ENCODE results near the gene ZBTB6.
A peak's percentile ranks its signal among the peaks of the same experiment; 100 is the strongest.
"Not testable (repeated sequence)": the region's sequence is repeated elsewhere in the genome, so short reads cannot be mapped to it uniquely, and the experiment has no call there.

Gene ZBTB6

DNA sequence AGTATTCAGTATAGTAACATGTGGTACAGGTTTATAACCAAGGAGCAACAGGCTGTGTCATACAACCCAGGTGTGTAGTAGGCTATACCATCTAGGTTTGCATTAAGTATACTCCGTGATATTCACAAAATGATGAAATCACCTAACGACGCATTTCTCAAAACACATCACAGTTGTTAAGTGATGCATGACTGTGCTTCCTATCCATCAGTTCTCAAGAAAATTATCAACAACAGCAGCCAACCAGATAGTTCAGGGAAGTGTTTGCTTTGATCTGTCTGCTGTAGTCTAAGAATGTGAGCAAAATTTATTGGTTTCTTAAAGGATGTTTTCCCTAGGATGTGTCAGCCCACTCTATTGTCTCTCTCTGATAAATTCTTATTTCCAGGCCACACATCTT lies 10.8 kb upstream of the ZBTB6 start:
- DNase-seq = no peak

DNA sequence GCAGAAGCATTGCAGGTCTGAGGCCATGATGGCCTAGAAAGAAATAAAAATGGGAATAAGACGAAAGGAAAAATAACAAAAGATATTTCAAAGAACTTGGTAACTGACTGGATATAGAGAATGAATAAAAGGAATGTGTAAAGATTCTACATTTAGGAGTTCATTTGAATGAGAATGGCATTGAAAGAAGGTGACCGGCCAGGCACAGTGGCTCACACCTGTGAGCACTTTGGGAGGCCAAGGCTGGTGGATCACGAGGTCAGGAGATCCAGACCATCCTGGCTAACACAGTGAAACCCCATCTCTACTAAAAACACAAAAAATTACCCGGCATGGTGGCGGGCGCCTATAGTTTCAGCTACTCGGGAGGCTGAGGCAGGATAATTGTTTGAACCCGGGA lies 9.6 kb upstream of the ZBTB6 start:
- DNase-seq = no peak

DNA sequence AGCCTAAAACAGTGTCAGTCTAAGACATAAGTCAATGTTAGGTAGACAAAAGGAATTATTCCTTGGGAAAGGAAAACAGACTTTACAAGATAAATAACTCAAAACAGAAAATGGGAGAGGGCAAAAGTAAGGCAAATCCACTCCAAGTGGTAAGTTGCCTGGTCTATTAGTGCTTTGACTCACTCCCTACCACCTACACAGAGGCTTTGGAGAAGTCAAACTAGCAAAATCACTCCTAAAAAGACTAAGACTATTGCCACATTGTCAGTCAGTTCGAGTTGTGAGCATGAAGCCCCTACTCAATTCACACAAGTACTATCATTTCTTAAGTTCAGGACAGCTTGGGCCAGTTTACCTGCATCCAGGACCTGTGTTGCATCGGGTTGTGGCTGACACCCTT lies 5.2 kb upstream of the ZBTB6 start:
- no peak for DNase-seq

DNA sequence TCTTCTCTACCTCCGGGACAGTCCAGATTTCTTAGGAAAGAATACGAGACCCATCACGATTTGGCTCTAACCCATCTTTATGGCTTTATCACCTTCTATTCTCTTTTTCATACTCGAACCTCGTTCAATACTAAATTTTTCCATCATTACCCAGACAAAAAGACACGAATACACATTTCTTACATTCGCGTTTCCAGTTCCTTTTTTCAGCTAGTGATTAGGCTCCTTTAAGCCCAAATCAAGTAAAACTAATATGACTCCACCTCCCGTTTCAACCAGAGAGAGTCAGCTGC lies 506 bp downstream of the ZBTB6 start:
- DNase-seq = no peak

DNA sequence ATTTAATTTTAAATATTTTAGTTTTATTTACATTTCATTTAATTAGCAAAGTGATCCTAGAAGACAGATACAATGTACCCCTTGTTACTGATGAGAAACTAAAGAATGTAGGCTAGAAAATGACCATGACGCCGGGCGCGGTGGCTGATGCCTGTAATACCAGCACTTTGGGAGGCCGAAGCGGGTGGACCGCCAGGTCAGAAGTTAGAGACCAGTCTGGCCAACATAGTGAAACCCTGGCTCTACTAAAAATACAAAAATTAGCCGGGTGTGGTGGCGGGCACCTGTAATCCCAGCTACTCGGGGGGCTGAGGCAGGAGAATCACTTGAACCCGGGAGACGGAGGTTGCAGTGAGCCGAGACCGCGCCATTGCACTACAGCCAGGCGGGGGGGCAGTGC lies 7.0 kb downstream of the ZBTB6 start:
- not testable (repeated sequence) for DNase-seq

DNA sequence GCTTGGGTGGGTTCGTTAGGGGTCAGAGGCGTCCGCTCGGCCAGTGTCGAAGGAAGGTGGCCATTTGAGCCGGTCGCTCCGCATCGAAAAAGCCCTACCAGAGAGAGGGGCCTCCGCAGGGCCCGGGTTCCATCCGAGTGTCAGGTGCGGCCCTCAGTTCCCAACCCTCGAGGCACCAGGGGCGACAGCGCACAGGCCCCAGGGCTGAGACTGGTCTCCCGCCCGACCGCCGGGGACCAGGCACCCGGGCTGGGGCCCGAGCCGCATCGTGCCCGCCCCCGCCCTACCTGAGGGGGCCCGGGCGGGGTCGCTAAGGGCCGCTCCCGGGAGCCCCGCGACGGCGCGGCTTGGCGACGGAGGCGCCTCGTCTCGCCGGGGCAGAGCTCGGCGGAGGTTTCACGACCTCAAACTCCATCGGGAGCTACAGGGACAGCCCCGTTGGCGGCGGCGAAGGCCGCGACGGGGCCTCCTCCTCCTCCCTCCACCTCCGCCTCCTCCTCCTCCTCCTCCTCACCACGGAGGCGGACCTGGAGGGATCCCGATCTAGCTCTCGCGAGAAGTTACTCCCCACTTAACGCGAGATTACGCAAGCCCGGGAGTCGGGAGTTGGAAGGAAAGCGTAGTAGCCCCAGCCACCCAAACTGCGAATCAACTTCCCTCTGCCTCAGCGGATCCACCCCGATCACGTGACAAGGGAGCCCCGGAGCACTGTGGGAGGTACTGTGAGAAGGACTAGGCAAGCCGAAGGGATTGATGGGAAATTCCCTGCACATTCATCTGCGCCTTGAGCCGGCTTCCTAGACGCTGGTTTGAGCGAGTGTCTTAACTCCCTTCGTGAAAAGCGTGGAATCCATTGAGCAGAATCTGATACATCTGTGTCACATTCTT lies 8.1 kb downstream of the ZBTB6 start, which contains the start of gene RC3H2:
Gene RC3H2 (minus strand): TSS at position 537 of the 888 bp plus-strand sequence. CDS start 7,850 bp downstream, outside the sequence.
- DNase-seq = peak; percentile 100

DNA sequence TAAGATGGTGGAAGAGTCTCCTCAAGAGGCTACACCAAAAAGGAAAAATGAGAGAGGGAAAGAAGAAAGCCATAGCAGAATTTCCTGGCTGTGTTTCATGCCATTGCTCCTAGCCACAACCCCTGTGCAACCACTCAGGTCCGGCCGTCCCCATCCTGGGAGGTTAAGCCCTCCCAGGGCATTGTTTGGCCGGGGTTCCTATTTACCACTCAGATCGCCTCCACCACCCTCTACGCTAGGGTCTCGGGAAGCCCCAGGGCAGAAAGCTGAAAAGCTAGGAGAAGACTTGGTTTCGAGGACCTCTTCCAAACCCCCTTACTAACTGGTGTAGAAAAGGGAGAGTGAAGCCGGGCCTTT lies 8.7 kb downstream of the ZBTB6 start:
- no peak for DNase-seq

DNA sequence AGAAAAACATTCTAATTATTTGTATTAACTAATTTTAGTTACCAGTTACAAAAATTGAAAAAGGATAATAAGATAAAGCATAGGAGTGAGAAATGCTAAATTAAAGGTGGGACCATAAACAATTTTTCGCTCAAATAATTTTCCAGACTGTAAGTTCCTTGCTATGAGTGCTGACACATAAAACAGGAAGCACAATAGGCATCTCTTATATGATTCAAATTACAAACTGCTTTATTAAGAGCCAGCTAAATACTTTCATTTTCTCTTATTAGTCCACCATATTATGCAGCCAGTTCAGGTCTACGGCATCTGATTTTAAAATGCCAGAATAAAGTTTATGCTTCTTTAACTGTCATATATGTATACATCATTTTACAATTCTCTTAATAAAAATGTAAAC lies 12.3 kb downstream of the ZBTB6 start:
- no peak for DNase-seq

DNA sequence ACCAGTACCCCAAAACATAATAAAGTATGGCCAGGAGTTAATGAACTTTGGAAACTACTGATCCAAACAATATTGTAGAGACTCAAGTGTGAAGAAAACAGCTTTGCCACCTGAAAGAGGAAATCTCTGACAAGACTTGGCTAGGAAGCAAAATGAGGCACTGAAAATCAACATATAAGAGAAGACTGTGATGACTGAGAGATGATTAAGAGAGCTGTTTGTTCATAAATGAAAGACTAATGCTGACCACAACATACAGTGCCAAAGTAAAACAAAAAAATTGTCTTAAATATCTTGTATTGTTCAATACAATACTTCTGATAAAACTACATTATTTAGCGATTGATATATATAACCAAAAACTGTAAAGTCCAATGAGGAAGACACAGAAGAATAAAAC lies 15.2 kb downstream of the ZBTB6 start:
- DNase-seq = no peak

DNA sequence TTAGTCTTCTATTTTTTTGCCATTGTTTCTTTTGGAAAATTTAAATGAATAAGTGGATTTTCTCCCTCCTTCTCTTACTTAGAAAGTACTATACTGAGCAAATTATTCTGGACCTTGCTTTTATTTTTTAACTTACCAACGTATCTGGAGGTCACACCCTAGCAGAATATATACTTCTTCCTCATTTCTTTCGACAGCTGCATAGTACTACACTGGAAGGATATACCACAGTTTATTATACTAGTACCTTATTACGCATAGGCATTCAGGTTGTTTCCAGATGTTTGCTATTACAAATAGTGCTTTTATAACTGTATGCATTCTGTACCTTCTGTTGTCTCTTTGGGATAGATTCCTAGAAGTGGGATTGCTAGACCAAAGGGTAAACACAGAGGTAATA lies 24.6 kb downstream of the ZBTB6 start:
- no peak for DNase-seq

DNA sequence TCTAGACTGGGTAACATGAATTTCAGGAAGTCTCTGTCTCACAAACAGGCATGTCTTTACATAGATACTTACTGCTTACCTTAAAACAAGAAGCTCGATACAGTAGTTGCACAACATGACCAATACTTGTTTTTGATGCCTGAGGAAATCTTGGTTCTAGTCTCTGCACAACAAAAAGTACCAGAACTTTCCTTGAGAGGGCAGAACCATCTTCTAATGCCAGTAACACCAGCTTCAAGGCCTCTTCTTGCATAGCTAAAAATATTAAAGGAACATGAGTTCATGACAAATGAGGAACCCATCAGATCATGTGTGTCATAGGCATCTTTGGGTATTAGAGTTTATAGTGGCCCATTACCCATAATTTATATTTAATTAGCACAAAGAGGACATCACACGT lies 30.0 kb downstream of the ZBTB6 start:
- no peak for DNase-seq

DNA sequence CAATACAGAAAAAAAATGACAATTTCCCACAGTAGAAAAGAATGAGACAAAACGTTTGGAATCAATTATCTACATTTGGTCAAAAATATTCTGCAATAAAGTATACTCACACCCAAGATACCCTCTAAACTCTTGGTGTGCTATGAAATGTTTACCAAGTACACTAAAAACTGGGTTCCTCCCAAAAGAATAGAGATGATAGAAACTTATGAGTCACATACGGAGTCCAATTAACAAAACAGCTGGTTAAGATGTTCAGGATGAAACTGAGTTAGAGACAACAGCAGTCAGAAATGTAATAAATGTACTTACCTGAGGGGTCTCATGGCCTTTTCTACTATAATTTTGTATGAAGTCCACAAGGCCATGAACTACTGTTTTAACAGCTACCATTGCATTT lies 33.7 kb downstream of the ZBTB6 start:
- no peak for DNase-seq

DNA sequence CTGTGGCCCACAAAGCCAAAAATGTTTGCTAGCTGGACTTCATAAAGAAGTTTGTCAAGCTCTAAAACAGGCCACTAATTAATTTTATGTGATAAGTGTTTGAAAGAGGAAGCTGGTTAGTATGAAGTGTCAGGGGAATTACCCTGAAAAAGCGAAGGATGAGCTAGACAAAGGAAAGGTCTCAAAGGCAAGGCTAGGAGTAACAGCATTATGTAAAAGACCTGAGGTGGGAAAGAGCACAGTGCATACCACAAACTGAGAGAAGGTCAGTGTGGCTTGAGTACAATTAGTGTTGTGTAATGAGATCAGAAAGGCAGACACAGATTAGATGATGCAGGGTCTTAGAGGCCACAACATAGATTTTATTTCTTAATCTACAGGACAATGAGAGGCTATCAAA lies 37.6 kb downstream of the ZBTB6 start:
- DNase-seq = no peak

DNA sequence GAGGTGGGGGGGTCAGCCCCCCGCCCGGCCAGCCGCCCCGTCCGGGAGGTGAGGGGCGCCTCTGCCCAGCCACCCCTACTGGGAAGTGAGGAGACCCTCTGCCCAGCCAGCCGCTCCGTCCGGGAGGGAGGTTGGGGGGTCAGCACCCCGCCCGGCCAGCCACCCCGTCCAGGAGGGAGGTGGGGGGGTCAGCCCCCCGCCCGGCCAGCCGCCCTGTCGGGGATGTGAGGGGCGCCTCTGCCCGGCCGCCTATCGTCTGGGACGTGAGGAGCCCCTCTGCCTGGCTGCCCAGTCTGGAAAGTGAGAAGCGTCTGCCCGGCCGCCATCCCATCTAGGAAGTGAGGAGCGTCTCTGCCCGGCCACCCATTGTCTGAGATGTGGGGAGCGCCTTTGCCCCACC lies 45.8 kb downstream of the ZBTB6 start:
- DNase-seq = not testable (repeated sequence)

DNA sequence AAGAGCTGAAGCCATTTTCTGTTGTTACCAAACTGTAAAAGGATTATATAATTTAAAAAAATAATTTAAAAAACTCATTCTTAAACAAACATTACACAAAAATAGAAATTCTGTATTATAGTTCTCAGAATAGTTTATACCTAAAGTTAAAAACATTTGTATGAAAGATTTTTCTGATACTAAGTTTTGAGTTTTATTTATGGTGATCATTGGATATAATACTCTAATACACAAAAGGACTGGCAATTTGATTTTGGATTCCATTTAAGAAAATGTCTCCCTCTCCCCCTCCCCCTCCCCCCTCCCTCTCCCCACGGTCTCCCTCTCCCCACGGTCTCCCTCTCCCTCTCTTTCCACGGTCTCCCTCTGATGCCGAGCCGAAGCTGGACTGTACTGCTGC lies 47.0 kb downstream of the ZBTB6 start:
- no peak for DNase-seq

DNA sequence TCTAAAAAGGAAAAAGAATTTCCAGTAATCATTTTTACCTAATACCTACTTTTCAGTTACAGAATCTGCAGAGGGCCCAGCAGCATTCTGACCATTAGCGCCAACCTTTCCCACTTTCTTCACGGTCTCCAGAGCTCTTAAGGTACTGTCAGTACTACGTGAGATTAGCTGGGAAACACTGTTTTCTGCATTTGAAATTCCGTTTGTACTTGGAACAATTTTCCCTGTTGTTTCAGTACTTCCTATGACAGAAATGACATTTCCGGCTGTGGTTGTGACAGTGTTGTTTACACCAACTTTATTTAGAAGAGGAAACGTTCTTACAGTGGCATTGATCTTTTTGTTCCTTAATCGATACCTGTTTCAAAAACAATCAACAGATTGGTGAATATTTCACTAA lies 47.8 kb downstream of the ZBTB6 start:
- no peak for DNase-seq

DNA sequence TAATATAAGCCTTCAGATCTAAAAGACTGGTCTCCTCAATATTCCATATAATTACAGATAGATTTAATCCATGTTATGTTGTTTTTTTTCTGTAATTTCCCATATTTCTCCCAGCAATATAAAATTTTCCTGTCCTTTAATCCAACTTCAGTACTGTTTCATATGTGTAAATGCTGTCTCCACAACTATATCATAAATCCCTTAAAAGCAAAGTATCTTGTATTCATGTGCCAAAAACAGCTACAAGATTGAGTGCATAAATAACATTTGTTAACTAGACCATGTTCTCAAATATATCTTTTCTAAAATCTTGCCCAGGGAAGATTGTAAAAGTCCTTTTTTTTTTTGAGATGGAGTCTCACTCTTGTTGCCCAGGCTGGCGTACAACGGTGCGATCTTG lies 49.7 kb downstream of the ZBTB6 start:
- DNase-seq = no peak

DNA sequence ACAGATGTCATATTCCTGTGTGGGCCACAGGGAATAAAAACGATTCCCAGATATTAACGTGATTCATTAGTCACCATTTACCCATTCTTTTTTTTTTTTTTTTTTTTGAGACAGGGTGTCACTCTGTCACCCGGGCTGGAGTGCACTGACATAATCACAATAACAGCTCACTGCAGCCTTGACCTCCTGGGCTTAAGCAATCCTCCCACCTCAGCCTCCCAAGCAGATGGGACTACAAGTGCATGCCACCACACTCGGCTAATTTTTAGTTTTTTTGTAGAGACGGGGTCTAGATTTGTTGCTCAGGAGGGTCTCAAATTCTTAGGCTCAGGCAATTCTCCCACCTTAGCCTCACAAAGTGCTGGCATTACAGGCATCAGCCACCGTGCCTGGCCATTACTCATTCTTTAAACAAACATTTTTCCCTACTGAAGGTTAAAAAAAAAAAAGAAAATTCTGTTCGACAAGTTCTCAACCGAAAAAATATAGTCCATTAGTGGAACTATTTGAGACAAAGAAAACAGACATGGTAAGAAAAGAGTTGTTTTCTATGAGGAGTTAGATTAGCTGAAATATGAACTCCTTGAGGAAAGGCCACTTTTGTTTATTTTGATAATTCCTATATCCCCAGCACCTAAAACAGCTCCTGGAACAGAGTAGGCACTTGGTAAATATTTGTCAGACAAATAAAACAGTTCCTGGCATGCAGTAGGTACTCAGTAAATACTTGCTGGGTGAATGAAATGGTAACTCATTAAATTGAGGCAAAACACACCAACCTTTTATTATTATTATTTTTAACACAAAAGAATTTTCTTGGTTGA lies 52.6 kb downstream of the ZBTB6 start:
- DNase-seq = no peak
